ENCODE results near the gene OR2V2.

GRCh38 chr5:181168595-181169118 is 21.3 kb downstream of the OR2V2 start:
- TF ChIP-seq, protein P1, sequence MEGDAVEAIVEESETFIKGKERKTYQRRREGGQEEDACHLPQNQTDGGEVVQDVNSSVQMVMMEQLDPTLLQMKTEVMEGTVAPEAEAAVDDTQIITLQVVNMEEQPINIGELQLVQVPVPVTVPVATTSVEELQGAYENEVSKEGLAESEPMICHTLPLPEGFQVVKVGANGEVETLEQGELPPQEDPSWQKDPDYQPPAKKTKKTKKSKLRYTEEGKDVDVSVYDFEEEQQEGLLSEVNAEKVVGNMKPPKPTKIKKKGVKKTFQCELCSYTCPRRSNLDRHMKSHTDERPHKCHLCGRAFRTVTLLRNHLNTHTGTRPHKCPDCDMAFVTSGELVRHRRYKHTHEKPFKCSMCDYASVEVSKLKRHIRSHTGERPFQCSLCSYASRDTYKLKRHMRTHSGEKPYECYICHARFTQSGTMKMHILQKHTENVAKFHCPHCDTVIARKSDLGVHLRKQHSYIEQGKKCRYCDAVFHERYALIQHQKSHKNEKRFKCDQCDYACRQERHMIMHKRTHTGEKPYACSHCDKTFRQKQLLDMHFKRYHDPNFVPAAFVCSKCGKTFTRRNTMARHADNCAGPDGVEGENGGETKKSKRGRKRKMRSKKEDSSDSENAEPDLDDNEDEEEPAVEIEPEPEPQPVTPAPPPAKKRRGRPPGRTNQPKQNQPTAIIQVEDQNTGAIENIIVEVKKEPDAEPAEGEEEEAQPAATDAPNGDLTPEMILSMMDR (IDR thresholded peaks at IDR 0.05; ENCODE audit: insufficient read depth, low read length): no peak
- TF ChIP-seq POLR2AphosphoS5 (IDR thresholded peaks at IDR 0.05; ENCODE audit: low read depth) (no peak), GABPA (IDR thresholded peaks at IDR 0.05; ENCODE audit: low read depth) (no peak), SPI1 (IDR thresholded peaks at IDR 0.05; ENCODE audit: borderline replicate concordance, low read depth) (no peak)
- TF ChIP-seq, protein P2, sequence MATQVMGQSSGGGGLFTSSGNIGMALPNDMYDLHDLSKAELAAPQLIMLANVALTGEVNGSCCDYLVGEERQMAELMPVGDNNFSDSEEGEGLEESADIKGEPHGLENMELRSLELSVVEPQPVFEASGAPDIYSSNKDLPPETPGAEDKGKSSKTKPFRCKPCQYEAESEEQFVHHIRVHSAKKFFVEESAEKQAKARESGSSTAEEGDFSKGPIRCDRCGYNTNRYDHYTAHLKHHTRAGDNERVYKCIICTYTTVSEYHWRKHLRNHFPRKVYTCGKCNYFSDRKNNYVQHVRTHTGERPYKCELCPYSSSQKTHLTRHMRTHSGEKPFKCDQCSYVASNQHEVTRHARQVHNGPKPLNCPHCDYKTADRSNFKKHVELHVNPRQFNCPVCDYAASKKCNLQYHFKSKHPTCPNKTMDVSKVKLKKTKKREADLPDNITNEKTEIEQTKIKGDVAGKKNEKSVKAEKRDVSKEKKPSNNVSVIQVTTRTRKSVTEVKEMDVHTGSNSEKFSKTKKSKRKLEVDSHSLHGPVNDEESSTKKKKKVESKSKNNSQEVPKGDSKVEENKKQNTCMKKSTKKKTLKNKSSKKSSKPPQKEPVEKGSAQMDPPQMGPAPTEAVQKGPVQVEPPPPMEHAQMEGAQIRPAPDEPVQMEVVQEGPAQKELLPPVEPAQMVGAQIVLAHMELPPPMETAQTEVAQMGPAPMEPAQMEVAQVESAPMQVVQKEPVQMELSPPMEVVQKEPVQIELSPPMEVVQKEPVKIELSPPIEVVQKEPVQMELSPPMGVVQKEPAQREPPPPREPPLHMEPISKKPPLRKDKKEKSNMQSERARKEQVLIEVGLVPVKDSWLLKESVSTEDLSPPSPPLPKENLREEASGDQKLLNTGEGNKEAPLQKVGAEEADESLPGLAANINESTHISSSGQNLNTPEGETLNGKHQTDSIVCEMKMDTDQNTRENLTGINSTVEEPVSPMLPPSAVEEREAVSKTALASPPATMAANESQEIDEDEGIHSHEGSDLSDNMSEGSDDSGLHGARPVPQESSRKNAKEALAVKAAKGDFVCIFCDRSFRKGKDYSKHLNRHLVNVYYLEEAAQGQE (IDR thresholded peaks at IDR 0.05; ENCODE audit: insufficient replicate concordance, low read depth): no peak
